ENCODE results near the gene ATP2B2.

The ATP2B2 gene

DNA sequence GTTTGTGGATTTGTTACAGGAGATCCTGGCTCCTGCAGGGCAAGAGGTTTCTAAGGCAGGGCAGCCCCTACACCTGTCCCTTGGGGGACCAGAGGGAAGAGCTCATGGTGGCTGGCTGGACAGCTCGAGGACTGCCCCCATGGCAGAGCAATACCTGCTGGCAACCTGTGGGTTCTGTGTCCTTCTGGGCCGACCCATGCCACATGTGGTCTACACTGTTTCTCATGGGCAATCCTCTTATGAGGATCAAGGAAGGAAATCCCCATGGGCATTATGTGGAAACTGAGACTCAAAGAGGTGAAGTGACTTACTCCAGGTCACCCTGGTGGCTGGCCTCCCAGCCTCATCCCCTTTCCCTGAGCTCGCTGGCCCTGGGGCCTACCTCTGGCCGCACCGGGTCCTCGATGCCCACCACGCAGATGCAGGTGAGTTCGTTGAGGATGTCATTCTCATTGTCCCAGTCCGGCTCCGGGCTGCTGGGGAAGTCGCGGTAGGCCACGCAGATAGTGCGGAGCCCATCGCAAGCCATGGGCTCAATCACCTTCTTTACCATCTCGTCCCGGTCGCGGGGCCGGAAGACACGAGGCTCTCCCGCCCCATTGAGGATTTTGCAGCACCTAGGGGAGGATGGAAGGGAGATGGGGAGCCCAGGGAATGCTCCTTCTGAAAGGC lies 146.9 kb downstream of the ATP2B2 start:
- DNase-seq (ENCODE audit: low spot score), result no peak

DNA sequence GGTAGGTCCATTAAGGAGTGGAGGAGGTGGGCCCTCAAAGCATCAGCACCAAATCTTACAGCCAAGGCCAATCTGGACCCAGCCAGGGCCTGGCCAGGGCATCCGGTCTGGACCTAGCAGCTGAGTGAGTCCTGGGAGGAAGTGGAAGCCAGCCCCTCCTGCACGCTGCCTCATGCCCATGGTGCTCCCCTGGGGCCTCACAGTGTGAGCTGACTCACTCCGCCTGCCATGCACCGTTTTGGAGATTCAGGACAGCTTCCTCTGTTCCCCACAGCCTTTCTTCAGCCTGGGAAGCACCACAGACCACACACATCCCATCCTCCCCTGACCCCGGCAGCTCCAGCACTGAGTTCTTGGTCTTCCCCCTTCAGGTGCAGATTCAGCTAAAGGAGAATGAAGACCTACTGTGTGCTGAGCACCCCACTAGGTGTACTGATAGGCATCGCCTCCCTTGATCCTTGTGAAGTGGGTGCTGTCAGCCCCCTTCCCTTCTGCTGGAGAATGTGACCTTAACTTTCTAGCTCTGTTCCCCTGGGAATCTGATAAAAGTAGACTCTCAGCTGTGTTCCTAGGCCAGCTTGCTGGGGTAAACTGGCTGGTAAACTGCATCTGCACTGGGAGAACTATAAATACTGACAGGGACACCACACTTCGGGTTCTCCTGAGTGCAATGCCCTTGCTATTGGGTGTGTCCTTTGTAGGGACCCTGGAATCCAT lies 147.6 kb downstream of the ATP2B2 start:
- no peak for DNase-seq (ENCODE audit: low spot score)

DNA sequence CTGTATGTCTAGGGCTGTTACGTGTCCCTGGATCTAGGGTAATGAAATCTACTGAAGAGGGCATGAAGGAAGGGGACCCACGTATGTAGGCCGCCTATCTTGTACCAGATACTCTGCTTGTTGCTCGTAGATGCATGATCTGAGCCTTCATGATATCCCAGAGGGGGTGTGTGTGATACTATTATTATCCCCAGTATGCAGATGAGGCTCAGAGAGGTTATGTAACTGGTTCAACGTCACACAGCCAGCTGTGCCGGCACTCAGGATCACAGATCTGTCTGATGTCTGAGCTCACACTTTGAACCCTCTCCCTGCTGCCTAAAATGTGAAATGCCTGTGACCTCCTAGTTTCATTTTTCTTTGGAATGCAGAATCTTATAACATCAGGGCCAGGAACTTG lies 148.3 kb downstream of the ATP2B2 start:
- DNase-seq (ENCODE audit: low spot score), result no peak

DNA sequence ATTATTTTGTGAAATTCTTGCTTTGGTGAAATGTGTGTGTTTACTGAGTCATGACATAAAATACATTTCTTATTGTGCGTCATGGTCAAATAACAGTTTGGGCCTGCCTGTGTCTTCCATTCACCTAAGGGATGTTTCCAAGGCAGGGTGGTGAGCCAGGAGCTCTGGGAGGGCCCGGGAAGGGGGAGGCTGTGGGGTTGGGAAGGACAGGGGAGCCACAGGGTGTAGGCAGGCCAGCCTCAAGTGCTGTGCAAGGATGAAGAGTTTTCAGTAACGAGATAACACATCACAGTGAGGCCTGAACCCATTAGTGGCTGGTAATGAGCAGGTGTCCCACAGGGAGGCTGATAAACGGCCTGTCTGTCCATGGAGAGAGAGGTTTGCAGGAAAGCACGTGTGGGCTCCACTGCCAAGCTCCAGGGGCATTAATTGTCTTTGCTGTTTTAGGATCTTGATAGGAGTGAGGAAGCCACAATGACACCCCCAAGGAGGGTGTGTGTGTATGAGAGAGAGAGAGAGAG lies 148.9 kb downstream of the ATP2B2 start:
- no peak for DNase-seq (ENCODE audit: low spot score)

DNA sequence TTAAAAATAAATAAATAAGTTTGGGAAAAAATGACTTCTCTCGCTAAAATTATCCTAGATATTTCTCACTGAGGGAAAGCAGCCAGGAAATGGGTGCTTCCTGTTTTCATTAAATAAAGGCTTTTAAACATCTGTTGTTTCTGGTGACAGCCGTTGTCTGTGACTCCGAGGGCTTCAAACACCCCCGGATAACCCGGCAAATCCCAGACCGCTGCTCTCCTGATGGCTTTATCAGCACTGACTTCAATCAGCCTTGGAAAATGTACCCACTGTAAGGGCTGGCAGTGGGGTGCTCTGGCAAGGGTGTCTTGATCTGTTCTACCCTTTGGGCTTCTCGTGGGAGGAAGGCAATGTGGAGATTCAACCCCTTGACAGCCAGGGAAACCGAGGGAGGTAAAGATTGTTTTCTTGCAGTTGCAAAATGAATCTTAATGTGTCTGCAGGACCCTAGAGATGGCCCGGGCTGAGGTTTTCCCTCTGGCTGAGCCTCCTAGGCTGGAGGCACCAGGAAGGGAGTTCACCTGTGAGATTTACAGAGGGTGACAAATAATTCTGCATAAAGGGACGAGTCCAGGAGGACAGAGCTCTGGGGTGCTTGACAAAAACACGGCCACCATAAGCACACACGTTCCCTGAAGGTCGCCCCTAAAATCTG lies 150.9 kb downstream of the ATP2B2 start:
- DNase-seq (ENCODE audit: low spot score), result no peak

DNA sequence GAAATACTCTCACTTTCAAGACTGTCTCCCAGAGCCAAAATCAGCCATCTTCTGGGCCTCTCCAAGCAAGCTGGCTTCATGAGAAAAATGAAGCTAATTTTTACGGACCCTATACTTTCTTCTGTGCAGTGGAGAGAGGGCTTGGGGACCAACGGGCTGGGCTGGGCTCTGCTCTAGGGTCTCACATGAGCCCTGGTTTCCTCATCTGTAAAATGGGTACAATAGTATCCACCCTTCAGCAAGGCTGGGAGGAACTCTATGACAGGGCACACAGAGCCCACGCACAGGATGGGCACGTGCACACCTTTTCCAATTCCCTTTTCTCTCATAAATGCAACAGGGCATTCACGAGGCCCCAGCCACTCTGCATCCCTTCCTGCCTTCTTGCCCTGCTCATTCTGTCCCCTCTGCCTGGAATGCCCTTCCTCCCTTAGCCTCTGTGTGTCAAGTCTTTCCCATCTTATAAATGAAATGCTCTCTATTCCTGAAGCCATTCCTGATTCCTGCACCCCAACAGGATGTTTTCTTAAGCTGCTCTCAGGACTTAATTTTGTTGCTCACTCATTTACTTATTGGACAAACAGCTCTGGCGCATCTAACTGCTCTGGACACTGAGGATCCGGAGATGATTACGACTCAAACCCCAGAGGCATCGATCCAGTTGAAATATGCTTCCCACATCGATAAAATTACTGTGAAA lies 151.6 kb downstream of the ATP2B2 start:
- DNase-seq (ENCODE audit: low spot score), result no peak

DNA sequence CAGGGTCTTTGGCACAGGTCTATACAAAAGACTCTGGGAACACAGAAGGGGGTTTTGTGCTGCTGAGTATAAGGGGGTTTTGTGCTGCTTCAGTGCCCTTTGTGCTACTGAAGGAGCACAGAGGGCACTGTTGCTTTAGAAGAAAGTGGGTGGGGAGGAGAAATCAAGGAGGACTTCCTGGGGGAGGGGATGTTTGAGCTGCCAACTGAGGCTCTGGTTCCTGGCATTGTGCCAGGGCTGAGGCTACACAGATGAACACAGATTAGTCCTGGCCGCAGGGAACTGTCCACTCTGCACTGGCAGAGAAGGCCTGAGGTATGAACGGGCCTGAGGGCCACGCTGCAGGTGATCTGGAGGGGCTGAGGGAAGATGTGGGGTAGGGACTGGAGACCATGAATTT lies 152.2 kb downstream of the ATP2B2 start:
- DNase-seq (ENCODE audit: low spot score), result no peak

DNA sequence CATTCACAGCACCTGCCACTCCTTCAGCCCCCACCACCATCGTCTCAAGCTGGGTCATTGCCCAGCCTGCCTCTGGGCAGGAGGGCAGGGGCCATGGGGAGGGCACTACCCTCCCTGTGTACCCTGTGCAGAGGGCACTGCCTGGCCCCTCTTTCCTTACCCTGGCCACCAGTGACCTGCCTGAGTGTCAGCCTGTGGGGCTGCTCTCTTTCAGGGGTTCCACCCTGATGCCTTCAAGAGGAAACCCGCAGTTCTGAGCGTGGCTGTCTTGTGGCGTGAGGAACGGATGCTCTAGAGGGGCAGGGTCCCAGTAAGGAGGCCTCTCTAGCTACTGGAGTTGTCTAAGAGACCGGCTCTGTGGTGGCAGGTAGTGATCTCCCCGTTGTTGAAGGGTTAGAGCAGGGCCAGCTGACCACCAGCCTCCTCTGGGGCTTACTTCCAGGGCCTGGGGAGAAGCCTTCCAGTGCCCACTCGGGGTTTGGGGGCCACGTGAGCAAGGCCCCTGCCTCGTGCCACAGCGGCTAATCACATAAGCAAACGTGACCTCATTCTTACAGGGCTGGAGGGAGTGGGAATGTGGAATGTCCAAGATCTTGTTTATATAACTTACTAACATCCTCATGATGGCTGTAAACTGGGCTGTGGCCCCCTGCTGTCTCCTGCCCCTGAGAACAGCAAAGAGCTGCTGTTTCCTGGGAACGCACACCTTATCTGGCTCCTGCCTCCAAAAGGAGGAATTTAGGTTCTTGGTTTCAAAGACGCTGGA lies 153.1 kb downstream of the ATP2B2 start:
- DNase-seq (ENCODE audit: low spot score), result no peak

DNA sequence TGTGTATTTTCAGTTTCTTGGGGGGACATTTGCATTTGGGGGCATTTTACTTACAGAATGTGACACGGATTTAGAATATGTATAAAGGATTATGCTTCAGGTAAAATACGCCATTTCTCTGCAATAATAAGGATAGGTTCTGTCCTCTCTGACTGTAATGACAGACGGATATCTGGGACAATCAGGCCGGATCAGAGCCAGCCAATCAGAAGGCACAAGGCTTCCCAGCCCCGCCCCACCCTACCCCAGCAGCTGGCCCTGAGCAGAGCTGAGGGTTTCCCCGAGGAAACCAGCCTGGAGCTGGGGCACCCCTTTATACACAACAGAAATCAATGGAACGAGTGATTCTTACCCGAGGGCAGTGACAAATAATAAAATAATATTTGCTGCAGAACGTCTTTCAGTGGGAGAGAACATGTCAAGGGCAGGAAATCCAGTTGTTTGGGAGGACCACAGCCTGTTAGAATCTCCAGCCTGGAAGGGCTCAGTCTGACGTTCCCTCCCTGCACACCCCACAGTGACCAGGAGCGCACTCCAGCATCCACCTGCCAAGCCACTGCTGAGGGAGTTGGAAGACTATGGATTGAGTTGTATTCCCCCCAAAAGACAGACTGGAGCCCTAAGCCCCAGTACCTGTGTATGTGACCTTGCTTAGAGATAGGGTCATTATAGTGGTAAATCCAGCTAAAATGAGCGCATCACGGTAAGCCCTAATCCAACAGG lies 154.2 kb downstream of the ATP2B2 start:
- DNase-seq (ENCODE audit: low spot score), result no peak

DNA sequence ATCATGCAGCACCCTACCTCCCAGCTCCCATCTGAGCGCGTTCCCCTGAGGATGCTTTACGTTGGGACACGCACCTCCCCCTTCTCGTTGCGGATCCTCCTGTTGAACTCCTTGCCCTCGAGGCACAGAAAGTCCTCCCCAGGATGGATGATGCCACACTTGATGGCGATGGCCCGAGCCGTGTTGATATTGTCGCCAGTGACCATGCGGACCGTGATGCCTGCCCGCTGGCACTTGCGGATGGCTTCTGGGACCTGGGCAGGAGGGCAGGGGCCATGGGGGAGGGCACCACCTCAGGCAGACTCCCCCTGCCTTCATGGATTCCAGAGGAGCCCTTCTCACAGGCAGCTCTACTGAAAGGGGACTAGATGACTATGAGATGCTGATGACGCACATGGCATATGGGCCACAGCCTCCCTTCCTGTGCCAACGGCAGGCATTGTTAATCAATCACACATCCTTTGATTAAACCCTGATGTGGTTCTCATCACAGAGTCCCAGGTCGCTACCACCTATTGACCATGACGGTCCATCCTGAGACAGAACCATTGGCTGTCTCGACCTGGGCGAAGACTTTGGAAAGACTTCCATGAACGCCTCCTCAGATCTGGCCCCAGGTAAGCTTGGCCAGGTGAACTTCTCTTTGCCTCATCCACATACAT lies 154.9 kb downstream of the ATP2B2 start:
- DNase-seq (ENCODE audit: low spot score), result no peak

DNA sequence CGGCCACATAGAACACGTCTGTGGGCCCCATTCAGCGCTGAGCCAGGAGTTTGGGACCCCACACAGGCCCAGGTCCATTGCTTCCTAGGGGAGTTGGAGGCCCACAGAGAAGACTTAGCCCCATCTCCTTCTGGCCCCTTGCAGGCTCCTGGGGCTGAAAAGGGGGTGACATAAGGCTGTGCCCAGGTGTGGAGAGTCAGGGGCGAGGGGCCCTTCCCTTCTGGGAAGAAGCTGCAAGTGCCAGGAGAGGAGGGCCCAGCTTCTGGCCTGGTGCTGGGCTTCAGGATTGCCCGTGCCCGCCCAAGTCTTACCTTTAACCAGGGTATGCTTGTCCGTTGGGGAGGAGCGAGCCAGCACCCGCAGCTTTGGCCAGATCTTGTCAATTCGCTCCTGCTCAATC lies 155.6 kb downstream of the ATP2B2 start:
- DNase-seq (ENCODE audit: low spot score), result no peak

DNA sequence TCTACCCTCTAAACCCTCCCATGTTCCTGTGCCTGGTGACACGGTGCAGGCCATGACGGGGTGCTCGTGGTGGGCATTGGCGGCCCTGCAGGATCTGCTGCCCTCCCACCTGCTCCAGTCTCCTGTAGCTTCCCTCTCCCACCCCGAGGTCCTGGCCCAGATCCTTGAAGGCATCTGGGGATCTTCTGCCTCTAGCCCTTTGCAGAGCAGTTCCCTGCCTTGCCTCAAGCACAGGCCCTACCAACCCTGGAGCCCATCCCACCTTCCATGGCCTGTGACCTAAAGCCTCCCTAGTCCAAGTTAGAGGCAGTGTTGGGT lies 157.0 kb downstream of the ATP2B2 start:
- no peak for DNase-seq (ENCODE audit: low spot score)

DNA sequence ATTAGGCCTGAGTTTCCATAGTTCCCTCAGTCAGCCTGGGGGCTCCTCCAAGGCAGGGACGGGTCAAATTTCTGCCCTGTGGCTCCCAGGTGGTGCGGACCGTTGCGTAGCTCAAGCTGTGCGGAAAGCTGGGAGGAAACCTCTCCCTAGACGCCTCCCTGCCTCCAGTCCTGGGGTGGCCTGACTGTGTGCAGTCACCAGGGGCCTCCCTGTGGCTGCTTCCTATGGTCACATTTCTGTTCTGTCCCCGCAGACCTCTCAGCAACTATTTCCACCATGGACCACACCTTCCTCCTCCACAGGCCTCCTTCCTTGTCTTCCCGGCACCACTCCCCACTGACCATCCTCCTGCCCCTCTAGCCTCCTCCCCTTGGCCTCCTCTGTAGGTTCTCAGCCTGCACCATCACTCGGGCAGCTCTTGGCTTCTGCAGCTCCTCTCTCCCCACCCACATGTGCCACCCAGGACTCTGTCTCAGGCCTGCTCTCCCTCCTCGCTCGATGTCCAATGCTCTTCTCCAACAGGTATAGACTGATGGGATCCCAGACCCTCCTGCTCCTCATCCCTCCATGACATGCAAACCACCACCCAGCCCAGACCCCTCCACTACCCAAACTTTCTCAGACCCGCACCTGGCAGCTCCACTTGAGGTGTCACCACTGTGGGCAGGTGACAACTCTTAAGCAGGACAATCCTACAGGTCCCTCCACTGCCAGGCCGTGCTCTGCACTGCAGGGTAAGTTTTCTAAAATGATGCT lies 157.6 kb downstream of the ATP2B2 start:
- no peak for DNase-seq (ENCODE audit: low spot score)

DNA sequence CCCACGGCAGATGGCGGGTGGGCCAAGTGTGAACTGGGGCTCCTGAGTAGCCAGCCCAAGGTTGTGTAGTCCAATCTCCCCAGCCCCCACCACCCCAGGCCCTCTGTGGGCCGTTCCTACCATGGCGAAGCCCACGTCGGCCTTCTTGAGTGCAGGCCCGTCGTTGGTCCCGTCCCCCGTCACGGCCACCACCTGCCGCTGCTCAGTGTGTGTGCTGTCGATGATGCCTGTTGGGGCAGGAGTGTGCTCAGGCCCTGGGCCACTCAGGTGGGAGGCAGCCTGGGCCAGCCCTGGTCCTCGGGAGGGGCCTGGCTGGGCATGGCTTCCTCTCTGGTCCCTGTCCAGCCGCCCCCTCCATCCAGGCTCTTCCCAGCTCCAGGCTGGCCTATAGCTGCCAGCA lies 159.5 kb downstream of the ATP2B2 start:
- DNase-seq (ENCODE audit: low spot score), result no peak

DNA sequence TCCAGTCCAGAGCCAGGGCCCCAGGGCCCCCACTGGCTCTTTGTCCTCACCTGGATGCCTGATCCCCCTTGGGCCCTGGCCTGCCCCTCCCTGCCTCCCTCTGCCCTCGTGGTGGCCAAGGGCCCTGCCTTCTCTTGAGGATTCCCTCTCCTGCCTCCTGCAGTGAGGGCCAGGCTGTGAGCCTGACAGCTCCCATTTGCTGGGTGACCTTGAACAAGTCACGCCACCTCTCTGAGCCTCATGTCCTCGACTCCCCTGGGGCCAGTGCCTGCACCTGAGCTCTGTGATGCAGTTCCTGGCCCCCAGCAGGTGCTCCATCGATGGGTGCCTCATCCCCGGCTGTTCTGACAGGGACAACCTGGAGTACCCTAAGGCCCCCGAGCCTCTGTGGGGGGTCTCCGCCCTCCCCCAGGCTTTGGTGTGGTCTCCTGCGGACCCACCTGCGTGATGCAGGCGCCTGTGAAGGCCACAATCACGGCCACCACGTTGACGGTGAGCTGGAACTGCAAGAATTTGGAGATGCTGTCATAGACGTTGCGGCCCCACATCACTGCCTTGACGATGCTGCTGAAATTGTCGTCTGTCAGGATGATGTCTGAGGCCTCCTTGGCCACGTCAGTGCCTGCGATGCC lies 160.3 kb downstream of the ATP2B2 start:
- no peak for DNase-seq (ENCODE audit: low spot score)

DNA sequence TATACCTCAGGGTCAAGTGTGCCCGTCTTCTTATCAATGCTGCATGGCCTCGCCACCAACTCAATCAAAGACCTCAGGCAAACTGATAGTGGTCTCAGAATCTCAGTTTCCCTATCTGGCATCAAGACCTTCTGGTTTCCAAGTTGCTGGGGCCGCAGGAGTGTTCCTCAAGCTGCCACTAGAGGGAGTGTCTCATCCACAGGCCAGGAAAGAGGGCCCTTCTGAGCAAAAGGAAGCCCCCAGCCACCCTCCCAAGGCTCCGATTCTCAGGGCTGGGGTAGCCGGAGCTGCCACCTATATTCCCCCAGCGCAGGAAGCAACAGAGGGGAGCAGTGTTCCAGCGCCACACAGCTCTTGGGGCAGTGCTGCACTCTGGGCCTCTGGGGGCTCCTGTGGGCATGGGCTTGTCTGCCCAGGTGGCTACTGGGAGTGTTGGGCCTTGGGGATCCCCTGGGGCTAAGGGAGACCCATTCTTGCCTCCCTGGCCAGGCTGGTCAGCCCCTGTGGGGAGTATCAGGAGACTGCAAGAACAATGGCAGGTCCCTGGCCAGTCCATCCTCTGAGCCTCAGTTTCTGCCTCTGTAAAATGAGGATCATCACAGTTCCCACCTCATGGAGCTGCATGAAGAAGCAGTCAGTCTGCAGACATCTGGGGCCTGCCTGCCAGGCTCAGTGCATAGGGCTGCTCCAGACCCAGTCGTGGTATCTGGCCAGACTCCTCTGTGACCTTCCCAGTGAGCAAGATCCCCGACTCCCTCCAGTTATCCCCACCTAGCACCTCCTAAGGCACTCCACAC lies 161.0 kb downstream of the ATP2B2 start:
- peak; percentile 37 for DNase-seq (ENCODE audit: low spot score)

DNA sequence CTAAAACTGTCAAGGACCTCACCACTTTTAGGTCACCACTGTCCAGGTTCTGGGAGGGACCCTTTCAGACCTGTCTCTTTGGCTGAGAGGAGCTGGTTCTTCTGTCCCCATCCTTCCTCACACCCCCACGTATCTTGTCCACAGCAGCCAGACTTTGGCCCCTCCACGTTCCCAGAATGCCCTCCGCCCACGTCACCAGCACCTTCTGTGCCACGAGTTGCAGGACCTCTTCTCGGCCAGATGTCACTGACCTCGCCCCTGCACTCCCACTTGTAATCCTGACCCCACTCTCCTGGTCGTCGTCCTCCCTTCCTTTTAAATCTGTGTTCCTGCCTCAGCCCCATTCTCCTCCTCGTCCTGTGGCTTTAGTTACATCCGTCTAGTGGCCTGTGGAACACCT lies 161.9 kb downstream of the ATP2B2 start:
- no peak for DNase-seq (ENCODE audit: low spot score)

DNA sequence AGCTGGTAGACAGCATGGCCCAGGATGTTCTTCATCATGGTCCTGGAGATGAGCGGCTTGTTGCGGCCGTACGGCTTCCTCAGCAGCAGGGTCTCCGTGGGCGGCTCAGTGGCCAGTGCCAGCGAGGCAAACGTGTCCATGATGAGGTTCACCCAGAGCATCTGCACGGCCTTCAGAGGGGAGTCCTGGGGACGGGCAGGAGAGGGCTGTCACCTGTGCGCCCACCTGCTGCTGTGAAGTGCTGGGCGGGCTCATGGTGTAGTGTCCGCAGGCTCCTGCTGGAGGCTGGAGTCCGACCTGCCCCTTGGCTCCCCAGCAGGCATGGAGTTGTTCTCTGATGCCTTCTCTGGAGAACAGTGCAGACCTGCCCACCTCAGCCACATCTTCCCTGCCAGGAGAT lies 162.6 kb downstream of the ATP2B2 start:
- DNase-seq (ENCODE audit: low spot score), result no peak

Data from hematopoietic multipotent progenitor cell treated with erythropoietin and hydrocortisone succinate and interleukin-3 and kit ligand, for 17 days (in vitro differentiated cells).